Endothelial cell of umbilical vein (primary cell): ENCODE data around the gene CCDC12.

ENCODE experiments used
- EZH2 ChIP-seq: IDR thresholded peaks from 2 replicates; pipeline ENCODE4 v1.6.1; 2012; ENCODE audit warnings: borderline replicate concordance, low read depth, mild to moderate bottlenecking, moderate library complexity, low read length, inconsistent platforms; ENCODE audit not compliant: severe bottlenecking
- FOS ChIP-seq: IDR thresholded peaks from 2 replicates; pipeline ENCODE4 v1.6.1; 2011; ENCODE audit warnings: mild to moderate bottlenecking, low read length, moderate library complexity, borderline replicate concordance; ENCODE audit not compliant: insufficient read depth
- POLR2A ChIP-seq: IDR thresholded peaks from 2 replicates; pipeline ENCODE4 v1.6.1; 2012; ENCODE audit warnings: low read depth, mild to moderate bottlenecking, control low read depth, low read length
- TF ChIP-seq, protein P1 (sequence below), 2 donors: IDR thresholded peaks; 1 replicate in 1 of 2; 2 replicates in 1 of 2; pipeline ENCODE4 v1.5.1; 2011; ENCODE audit warnings: low read length in 2 of 2, mild to moderate bottlenecking in 2 of 2, moderate library complexity in 2 of 2, control low read depth in 1 of 2, inconsistent platforms in 1 of 2, low read depth in 1 of 2; ENCODE audit not compliant: insufficient read depth in 1 of 2; ENCODE audit errors: extremely low read depth in 1 of 2
- TF ChIP-seq, protein P2 (sequence below): IDR thresholded peaks from 2 replicates; pipeline ENCODE4 v1.6.1; 2011; ENCODE audit not compliant: insufficient read depth, insufficient read length

DNA sequence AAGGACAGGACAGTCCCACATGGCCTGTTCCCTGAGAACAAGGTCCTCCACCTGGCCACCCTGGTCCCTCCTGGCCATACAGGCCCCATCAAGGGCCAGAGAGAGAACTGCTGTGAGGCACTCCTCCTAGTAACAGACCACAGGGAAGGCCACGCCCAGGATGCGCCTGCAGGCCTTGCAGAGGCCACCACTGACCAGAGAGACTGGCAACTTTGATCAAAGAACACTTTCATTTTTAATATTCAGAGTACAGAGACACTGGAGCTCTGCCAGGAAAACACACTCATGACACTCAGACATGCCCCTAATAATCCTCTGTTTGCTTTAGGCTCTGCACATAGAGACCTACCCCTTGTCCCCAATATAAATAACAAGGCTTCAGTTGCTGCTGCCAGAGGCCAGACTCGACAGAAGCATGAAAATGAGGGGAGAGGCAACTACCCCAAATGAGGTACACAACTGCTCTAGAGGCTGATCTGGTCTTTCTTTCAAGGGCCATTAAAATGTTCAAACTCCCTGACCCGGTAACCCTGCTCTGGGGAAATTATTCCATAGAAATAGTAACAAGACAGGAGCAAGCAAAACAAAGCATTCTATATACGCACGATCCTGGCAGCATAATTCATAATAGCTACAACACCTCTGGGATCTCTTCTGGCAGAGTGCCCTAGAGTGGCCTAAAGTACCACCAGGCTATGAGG lies 44.8 kb downstream of the CCDC12 start:
- TF ChIP-seq POLR2A (no peak), EZH2 (no peak), FOS (no peak)
- TF ChIP-seq, protein P1, sequence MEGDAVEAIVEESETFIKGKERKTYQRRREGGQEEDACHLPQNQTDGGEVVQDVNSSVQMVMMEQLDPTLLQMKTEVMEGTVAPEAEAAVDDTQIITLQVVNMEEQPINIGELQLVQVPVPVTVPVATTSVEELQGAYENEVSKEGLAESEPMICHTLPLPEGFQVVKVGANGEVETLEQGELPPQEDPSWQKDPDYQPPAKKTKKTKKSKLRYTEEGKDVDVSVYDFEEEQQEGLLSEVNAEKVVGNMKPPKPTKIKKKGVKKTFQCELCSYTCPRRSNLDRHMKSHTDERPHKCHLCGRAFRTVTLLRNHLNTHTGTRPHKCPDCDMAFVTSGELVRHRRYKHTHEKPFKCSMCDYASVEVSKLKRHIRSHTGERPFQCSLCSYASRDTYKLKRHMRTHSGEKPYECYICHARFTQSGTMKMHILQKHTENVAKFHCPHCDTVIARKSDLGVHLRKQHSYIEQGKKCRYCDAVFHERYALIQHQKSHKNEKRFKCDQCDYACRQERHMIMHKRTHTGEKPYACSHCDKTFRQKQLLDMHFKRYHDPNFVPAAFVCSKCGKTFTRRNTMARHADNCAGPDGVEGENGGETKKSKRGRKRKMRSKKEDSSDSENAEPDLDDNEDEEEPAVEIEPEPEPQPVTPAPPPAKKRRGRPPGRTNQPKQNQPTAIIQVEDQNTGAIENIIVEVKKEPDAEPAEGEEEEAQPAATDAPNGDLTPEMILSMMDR (IDR thresholded peaks at IDR 0.05; ENCODE audit: extremely low read depth in 1 of 2, insufficient read depth in 1 of 2, low read depth in 1 of 2, low read length in 2 of 2): no peak
- TF ChIP-seq, protein P2, sequence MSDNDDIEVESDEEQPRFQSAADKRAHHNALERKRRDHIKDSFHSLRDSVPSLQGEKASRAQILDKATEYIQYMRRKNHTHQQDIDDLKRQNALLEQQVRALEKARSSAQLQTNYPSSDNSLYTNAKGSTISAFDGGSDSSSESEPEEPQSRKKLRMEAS: no peak
